Activated B cell treated with CpG ODN at 0.5 μM for 24 hours (primary cell): ENCODE measurements around the gene ZNF267. TPM values are rescaled to one million over a fixed set of nuclear protein-coding genes. Genes with fewer than 3 reads are reported as not detected.
A peak's percentile ranks its signal among the peaks of the same experiment; 100 is the strongest.

Source experiments
- ATAC-seq: fragments of 200-7000 bp; cut with Tn5 transposase; one replicate; pipeline ENCODE4 v1.10.0; 2021; ENCODE audit warnings: low read depth, mild to moderate bottlenecking, moderate library complexity
- CTCF ChIA-PET: fragments of 350-600 bp; sonication (Branson Sonifier 250); formaldehyde crosslinking; loops from one replicate; lab custom pipeline; 2021; ENCODE audit warnings: antibody characterized with exemption; lab: Charles Lee
- POLR2A ChIA-PET: fragments of 350-600 bp; sonication (Branson Sonifier 250); formaldehyde crosslinking; loops from one replicate; lab custom pipeline; 2021; ENCODE audit warnings: antibody characterized with exemption; lab: Charles Lee
- DNase-seq: peaks from one replicate; pipeline ENCODE4 v3.0.0; 2022
- H3K27ac Mint-ChIP-seq: one replicate; pipeline ENCODE4 v1.8.0; 2020; ENCODE audit warnings: mixed read lengths
- H3K27me3 Mint-ChIP-seq: one replicate; pipeline ENCODE4 v1.8.0; 2021; ENCODE audit warnings: mixed read lengths
- H3K36me3 Mint-ChIP-seq: one replicate; pipeline ENCODE4 v1.8.0; 2021; ENCODE audit warnings: low read depth, mixed read lengths
- H3K4me1 Mint-ChIP-seq: one replicate; pipeline ENCODE4 v1.8.0; 2021; ENCODE audit warnings: mixed read lengths
- H3K4me3 Mint-ChIP-seq: one replicate; pipeline ENCODE4 v1.8.0; 2020; ENCODE audit warnings: mild to moderate bottlenecking, mixed read lengths
- H3K9me3 Mint-ChIP-seq: one replicate; pipeline ENCODE4 v1.8.0; 2020; ENCODE audit warnings: mixed read lengths
- CTCF ChIP-seq: fragments of 200-600 bp; IDR thresholded peaks from one replicate; pipeline ENCODE4 v1.8.0; 2022; ENCODE audit warnings: antibody characterized with exemption, mild to moderate bottlenecking
- intact Hi-C: fragments of 100-400 bp; cut with micrococcal nuclease; formaldehyde crosslinking; loops from one replicate; pipeline ENCODE4 v1.15.1; 2024
- total RNA-seq: library from RNA; stranded (reverse); gene quantifications from 2 replicates; pipeline ENCODE4 v1.2.3, GENCODE V29; 2022

ZNF267 gene
- total RNA-seq, 1 donor from 2014 or later: 99.0 TPM

DNA sequence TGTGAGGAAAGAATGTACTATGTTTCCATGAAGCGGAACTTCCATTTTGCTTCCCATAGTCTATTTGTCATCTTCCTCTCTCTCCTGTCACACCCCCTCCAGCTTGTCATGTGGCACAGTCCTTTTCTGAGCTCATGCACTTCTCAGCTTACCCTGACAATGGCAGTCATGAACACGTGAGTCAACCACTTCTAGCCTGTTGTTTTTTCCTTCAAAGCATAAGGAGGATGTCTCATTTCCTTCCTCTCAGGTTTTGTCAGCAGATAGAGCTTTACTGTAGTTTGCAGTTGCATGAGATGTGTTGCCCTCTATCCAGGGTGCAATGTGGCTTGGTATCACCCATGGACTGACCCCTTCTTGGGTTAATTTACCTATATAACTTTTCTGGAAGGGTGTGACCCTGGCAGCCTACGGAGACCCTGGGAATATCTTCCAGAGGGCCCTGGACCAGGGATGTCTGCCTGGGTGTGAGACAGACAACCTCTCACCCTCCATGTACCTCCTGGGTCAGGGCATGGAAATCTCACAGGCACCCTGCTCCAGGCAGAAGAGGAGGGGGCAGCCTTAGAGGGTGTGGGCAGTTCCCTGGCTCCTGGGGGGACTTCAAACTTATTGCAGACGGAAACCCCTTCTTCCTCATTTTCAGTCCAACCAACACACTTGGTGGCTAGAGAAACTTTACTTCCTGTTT lies 4.0 kb upstream of the ZNF267 start:
- peaks cover 8% of the 10 kb centered on the region for H3K36me3 Mint-ChIP-seq
- no peaks in the 10 kb centered on the region for H3K27me3 Mint-ChIP-seq
- H3K9me3 Mint-ChIP-seq: no peaks in the 10 kb centered on the region
- H3K4me3 Mint-ChIP-seq: peak overlapping the region; percentile 41
- peak overlapping the region; percentile 69 for H3K27ac Mint-ChIP-seq
- CTCF ChIA-PET: interaction anchor here (0.7 to 3.1 kb wide), 11 partner anchors 8 to 1025 kb away, joined by 3 to 37 read pairs (median 3); partner anchors contain the start of genes HSD3B7 and KAT8
- ATAC-seq (peak; percentile 31), DNase-seq (no peak)
- POLR2A ChIA-PET: interaction anchor here (0.7 to 1.4 kb wide), 4 partner anchors 8 to 1454 kb away, joined by 3 to 10 read pairs (median 4); partner anchors contain the start of genes ARMC5 and HSD3B7
- intact Hi-C loops: loop anchor here (1.0 to 10.0 kb wide), 6 partner anchors 8 to 1025 kb away; partner anchors contain the start of genes BCKDK and SETD1A
- no peak for TF ChIP-seq CTCF
- H3K4me1 Mint-ChIP-seq: peaks cover 48% of the 10 kb centered on the region

- peak overlapping the region; percentile 30 for H3K27ac Mint-ChIP-seq
- H3K9me3 Mint-ChIP-seq: no peaks in the 10 kb centered on the region
- intact Hi-C loops: loop anchor here (10.0 kb wide), 2 partner anchors 696 to 916 kb away; partner anchors contain the start of gene SETD1A
- DNase-seq (no peak), ATAC-seq (no peak)
- H3K36me3 Mint-ChIP-seq: peaks cover 18% of the 10 kb centered on the region
- POLR2A ChIA-PET: no interaction called here
- TF ChIP-seq CTCF: no peak
- H3K27me3 Mint-ChIP-seq: no peaks in the 10 kb centered on the region
- H3K4me3 Mint-ChIP-seq: no peak overlapping the region
- CTCF ChIA-PET: interaction anchor here (0.6 kb wide), 1 partner anchor 922 kb away, joined by 3 read pairs; the partner anchor contains the start of gene ORAI3
- H3K4me1 Mint-ChIP-seq: peaks cover 60% of the 10 kb centered on the region
These were observed 2.8 kb upstream of the ZNF267 start for GRCh38 chr16:31870809-31871208.

DNA sequence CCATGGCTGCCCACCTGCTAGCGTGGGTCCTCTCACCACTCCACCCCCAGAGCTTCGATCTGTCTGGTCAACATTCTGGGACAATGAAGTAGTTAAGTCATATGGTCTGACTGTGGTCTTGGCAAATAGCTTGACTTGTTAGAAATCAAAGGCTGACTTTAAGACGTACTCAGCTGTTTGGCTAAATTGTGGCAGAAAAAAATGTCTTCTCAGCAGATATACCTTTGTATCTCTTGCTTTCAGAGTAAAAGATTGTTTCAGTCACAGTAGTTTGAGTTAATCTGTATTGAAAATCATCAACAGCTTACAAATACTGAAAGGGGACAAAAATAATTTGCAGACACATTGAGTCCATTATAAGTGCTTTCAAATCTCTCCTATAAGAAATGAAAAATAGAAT lies 2.1 kb upstream of the ZNF267 start:
- ATAC-seq (no peak), DNase-seq (no peak)
- H3K4me1 Mint-ChIP-seq: peaks cover 67% of the 10 kb centered on the region
- no peaks in the 10 kb centered on the region for H3K9me3 Mint-ChIP-seq
- peak overlapping the region; percentile 72 for H3K27ac Mint-ChIP-seq
- CTCF ChIA-PET: no interaction called here
- peaks cover 24% of the 10 kb centered on the region for H3K36me3 Mint-ChIP-seq
- POLR2A ChIA-PET: no interaction called here
- no peak for TF ChIP-seq CTCF
- H3K27me3 Mint-ChIP-seq: no peaks in the 10 kb centered on the region
- H3K4me3 Mint-ChIP-seq: no peak overlapping the region
- intact Hi-C loops: loop anchor here (10.0 kb wide), 2 partner anchors 697 to 917 kb away; partner anchors contain the start of gene SETD1A

GRCh38 chr16:31872201-31872600 lies 1.4 kb upstream of the ZNF267 start:
- ChIA-PET POLR2A (interaction anchor here (0.5 to 3.9 kb wide), 4 partner anchors 159 to 798 kb away, joined by 5 to 35 read pairs (median 16); partner anchors contain the start of genes ARMC5, ZNF646 and ZNF668), CTCF (no interaction called here)
- no peaks in the 10 kb centered on the region for H3K27me3 Mint-ChIP-seq
- H3K9me3 Mint-ChIP-seq: no peaks in the 10 kb centered on the region
- H3K27ac Mint-ChIP-seq: peak overlapping the region; percentile 72
- peaks cover 74% of the 10 kb centered on the region for H3K4me1 Mint-ChIP-seq
- DNase-seq (no peak), ATAC-seq (no peak)
- no peak for TF ChIP-seq CTCF
- H3K36me3 Mint-ChIP-seq: peaks cover 29% of the 10 kb centered on the region
- no peak overlapping the region for H3K4me3 Mint-ChIP-seq
- intact Hi-C loops: loop anchor here (10.0 kb wide), 2 partner anchors 697 to 917 kb away; partner anchors contain the start of gene SETD1A
